HepG2 (cell line): Measurements from ENCODE around the gene CIT. TPM values are rescaled to one million over a fixed set of nuclear protein-coding genes. Genes with fewer than 3 reads are reported as not detected.

Experiments used
- ATAC-seq: fragments of 200-7000 bp; cut with Tn5 transposase; 3 replicates; pipeline ENCODE4 v1.9.1; 2020; ENCODE audit warnings: mild to moderate bottlenecking, moderate library complexity
- BruUV-seq: library from RNA; stranded (reverse); fragments of 400-500 nt; replicated peaks from 2 replicates; lab custom pipeline; 2021; lab: Mats Ljungman, UMichigan
- CTCF ChIA-PET: fragments of 300-600 bp; formaldehyde crosslinking; extraction: SDS; loops from one replicate; lab custom pipeline; 2021; ENCODE audit warnings: low total read pairs, inconsistent platforms, low intra/inter-chr PET ratio; lab: Yijun Ruan, JAX
- POLR2A ChIA-PET: fragments of 350-600 bp; sonication (Branson Sonifier 250); formaldehyde crosslinking; loops from one replicate; lab custom pipeline; 2020; ENCODE audit warnings: antibody characterized with exemption, inconsistent platforms; lab: Yijun Ruan, JAX
- DNase-seq: peaks from one replicate; pipeline ENCODE4 v3.0.0-alpha.2; 2015; ENCODE audit warnings: low spot score
- FAIRE-seq: peaks from 3 replicates; lab custom pipeline; 2011; peaks lifted over from hg19 to GRCh38; lab: Jason Lieb, UNC
- H2AFZ ChIP-seq: one replicate; pipeline ENCODE4 v1.6.1; 2011; ENCODE audit warnings: low read length, inconsistent platforms
- H3K27ac ChIP-seq: fragments of 300-600 bp; 3 replicates; pipeline ENCODE4 v1.8.0; 2011; ENCODE audit warnings: mixed run types, mild to moderate bottlenecking, mixed read lengths, low read length, inconsistent platforms; ENCODE audit not compliant: insufficient read depth; ENCODE audit errors: extremely low read length
- H3K27me3 ChIP-seq, 2 experiments: fragments of 200-600 bp in 1 of 2; 2 replicates in 1 of 2; 3 replicates in 1 of 2; pipeline versions ENCODE4 v1.6.0 to v1.8.0; 2011; ENCODE audit warnings: low read length in 2 of 2, mild to moderate bottlenecking in 2 of 2, moderate library complexity in 2 of 2, inconsistent platforms in 1 of 2; ENCODE audit not compliant: insufficient read depth in 2 of 2, control insufficient read depth in 1 of 2
- H3K36me3 ChIP-seq, 2 experiments: fragments of 200-600 bp in 1 of 2; replicated peaks in 1 of 2; 2 replicates in 1 of 2; 3 replicates in 1 of 2; pipeline versions ENCODE4 v1.5.1 to v1.8.0; 2011; ENCODE audit warnings: low read length in 2 of 2, inconsistent platforms in 1 of 2; ENCODE audit not compliant: insufficient read depth in 2 of 2, control insufficient read depth in 1 of 2
- H3K4me1 ChIP-seq: 2 replicates; pipeline ENCODE4 v1.5.1; 2012; ENCODE audit warnings: low read length, inconsistent platforms; ENCODE audit not compliant: insufficient read depth
- H3K4me2 ChIP-seq: 2 replicates; pipeline ENCODE4 v1.6.0; 2011; ENCODE audit warnings: low read depth, low read length, inconsistent platforms
- H3K4me3 ChIP-seq, 3 experiments: fragments of 200-600 bp in 1 of 3; sonication (generic), shearing (Covaris generic) in 1 of 3; replicated peaks in 1 of 3; 2 replicates each; pipeline ENCODE4 v1.5.1; 2011 to 2016; ENCODE audit warnings: low read length in 3 of 3, inconsistent platforms in 2 of 3, low read depth in 2 of 3, mild to moderate bottlenecking in 2 of 3, control low read depth in 1 of 3, mixed read lengths in 1 of 3; ENCODE audit not compliant: insufficient read depth in 1 of 3
- H3K79me2 ChIP-seq: one replicate; pipeline ENCODE4 v1.6.1; 2011; ENCODE audit warnings: low read length, inconsistent platforms; ENCODE audit not compliant: insufficient read depth
- H3K9ac ChIP-seq: 2 replicates; pipeline ENCODE4 v1.6.0; 2011; ENCODE audit warnings: mild to moderate bottlenecking, low read depth, low read length, inconsistent platforms; ENCODE audit not compliant: insufficient read depth
- H3K9me3 ChIP-seq: 2 replicates; pipeline ENCODE4 v1.5.1; 2012; ENCODE audit warnings: mild to moderate bottlenecking, low read length
- H4K20me1 ChIP-seq: 2 replicates; pipeline ENCODE4 v1.6.0; 2011; ENCODE audit warnings: inconsistent platforms, mild to moderate bottlenecking, low read length, moderate library complexity; ENCODE audit not compliant: insufficient read depth
- CREM ChIP-seq, 2 experiments: sonication (generic) in 1 of 2; formaldehyde crosslinking in 1 of 2; IDR thresholded peaks; 2 replicates each; pipeline versions ENCODE4 v1.4.0 to v1.6.1; 2016 to 2020; ENCODE audit warnings: antibody characterized with exemption in 1 of 2, mild to moderate bottlenecking in 1 of 2, missing genetic modification reagents in 1 of 2
- KLF11 ChIP-seq: IDR thresholded peaks from 2 replicates; pipeline ENCODE4 v1.6.1; 2016; ENCODE audit warnings: missing compliant biosample characterization
- POLR2A ChIP-seq, 2 experiments: IDR thresholded peaks; 2 replicates each; pipeline ENCODE4 v1.6.1; 2011; ENCODE audit warnings: low read depth in 2 of 2, low read length in 2 of 2, mild to moderate bottlenecking in 1 of 2, moderate library complexity in 1 of 2; ENCODE audit not compliant: insufficient read depth in 1 of 2
- ZNF138 ChIP-seq: sonication (generic); formaldehyde crosslinking; IDR thresholded peaks from 2 replicates; pipeline ENCODE4 v1.5.0; 2020; ENCODE audit warnings: mild to moderate bottlenecking, low read depth, missing genetic modification reagents
- ZNF280B ChIP-seq: sonication (generic); formaldehyde crosslinking; IDR thresholded peaks from 2 replicates; pipeline ENCODE4 v1.5.0; 2020; ENCODE audit warnings: missing genetic modification reagents, mild to moderate bottlenecking, borderline replicate concordance
- ZNF282 ChIP-seq: fragments of 450-650 bp; IDR thresholded peaks from 2 replicates; pipeline ENCODE4 v1.6.1; 2018; ENCODE audit not compliant: partially characterized antibody
- ZNF563 ChIP-seq: sonication (generic); formaldehyde crosslinking; IDR thresholded peaks from 2 replicates; pipeline ENCODE4 v1.8.0; 2022; ENCODE audit warnings: mild to moderate bottlenecking, moderate library complexity, missing genetic modification reagents
- ZNF564 ChIP-seq: sonication (generic); formaldehyde crosslinking; IDR thresholded peaks from 2 replicates; pipeline ENCODE4 v1.8.1; 2023; ENCODE audit warnings: mild to moderate bottlenecking, missing genetic modification reagents
- WGBS: methylation state at CpG from one replicate; pipeline ENCODE4 v1.1.6; 2017; ENCODE audit warnings: low lambda C conversion rate; 5-methylcytosine and 5-hydroxymethylcytosine counted together
- in situ Hi-C: cut with HindIII; loops from 2 replicates; pipeline ENCODE4 v1.10.0; 2017; ENCODE audit warnings: low pct_unique_long_range_greater_than_20kb; ENCODE audit not compliant: extremely low pct_ligation_motif_present
- intact Hi-C: fragments of 100-400 bp; cut with micrococcal nuclease; formaldehyde crosslinking; loops from one replicate; pipeline ENCODE4 v1.10.0; 2022; ENCODE audit not compliant: unreplicated experiment
- polyA plus RNA-seq, 8 experiments: library from polyadenylated mRNA; depleted of rRNA in 3 of 8; stranded (reverse) in 7 of 8; unstranded in 1 of 8; fragments of >200 nt; fragmentation: Illumina TruSeq in 4 of 8; extraction: Trizol in 4 of 8; gene quantifications; 2 replicates each; pipeline versions ENCODE4 v1.2.1 to v1.2.3, GENCODE V29; 2011 to 2016; ENCODE audit warnings: low read depth in 4 of 8, missing spikeins in 1 of 8, mixed read lengths in 1 of 8; ENCODE audit not compliant: insufficient read depth in 1 of 8
- total RNA-seq, 5 experiments: library from RNA; depleted of rRNA; stranded (reverse); fragments of >200 nt; fragmentation: Illumina TruSeq; extraction: Trizol; gene quantifications; 2 replicates each; pipeline ENCODE4 v1.2.3, GENCODE V29; 2016; ENCODE audit warnings: low read depth in 1 of 5
- TF ChIP-seq, protein P1 (sequence below): sonication (generic); formaldehyde crosslinking; IDR thresholded peaks from 2 replicates; pipeline ENCODE4 v1.9.0; 2022; ENCODE audit warnings: missing genetic modification reagents, mild to moderate bottlenecking, borderline replicate concordance

CIT gene
- total and polyA plus RNA-seq, 2 of the 13 experiments (the other 11 are each of a cell fraction or from before 2014, with no cell fraction given): 7.7 to 11.7 TPM

DNA sequence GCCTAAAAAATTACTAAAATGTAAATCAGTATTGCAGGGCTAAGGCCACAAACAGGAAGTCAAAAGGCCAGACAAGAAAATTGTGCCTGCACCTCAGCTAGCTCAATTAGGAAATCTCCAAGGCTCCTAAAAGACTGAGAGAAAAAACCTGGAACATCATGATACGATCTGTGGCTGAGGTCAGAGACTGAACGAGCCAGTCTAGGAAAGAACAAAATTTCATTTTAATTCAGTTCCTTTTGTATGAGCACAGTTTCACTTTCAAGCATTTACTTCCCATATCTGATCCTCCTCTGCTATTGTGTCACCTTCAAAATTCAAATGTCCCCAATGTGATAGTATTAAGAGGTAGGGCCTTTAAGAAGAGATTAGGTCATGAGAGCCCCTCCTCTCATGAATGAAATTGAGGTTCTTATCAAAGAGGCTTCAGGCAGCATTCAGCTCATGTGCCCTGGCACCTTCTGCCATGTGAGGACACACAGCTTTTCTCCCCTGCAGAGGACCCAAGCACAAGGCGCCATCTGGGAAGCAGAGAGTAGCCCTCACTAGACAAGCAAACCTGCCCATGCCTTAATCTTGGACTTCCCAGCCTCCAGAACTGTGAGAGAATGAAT is 194.4 kb downstream of the CIT start:
- ChIA-PET CTCF (no interaction called here), POLR2A (interaction anchor here (1.8 to 6.1 kb wide), 2 partner anchors 12 to 14 kb away, joined by 3 to 40 read pairs; partner anchors contain the start of gene PRKAB1)
- Histone ChIP-seq H3K4me2 (no peak overlapping the region), H3K4me3 (no peak overlapping the region), H2AFZ (no peak overlapping the region), H3K9me3 (no peaks in the 10 kb centered on the region), H3K27ac (peak overlapping the region; percentile 65), H3K79me2 (no peaks in the 10 kb centered on the region), H3K36me3 (peaks cover 14 to 34% of the 10 kb centered on the region in 2 experiments), H4K20me1 (no peaks in the 10 kb centered on the region), H3K9ac (no peak overlapping the region), H3K4me1 (peaks cover 89% of the 10 kb centered on the region), H3K27me3 (no peaks in the 10 kb centered on the region)
- 90% methylated on average over 3 of the region's 3 CpGs for WGBS
- DNase-seq: no peak
- ATAC-seq: no peak
- peak; percentile 97; the same call in 1 of the 2 replicates for TF ChIP-seq ZNF564 (CRISPR knock-in tag)
- no peak for TF ChIP-seq ZNF138 (CRISPR knock-in tag)
- 0 out of 4 replicates have a peak, but pooled peaks of 1 of the 2 experiments have one; percentile 15 for TF ChIP-seq POLR2A (IDR thresholded peaks at IDR 0.05; ENCODE audit: insufficient read depth in 1 of 2, low read depth in 2 of 2, low read length in 2 of 2)
- no peak for TF ChIP-seq ZNF282
- no peak for FAIRE-seq
- BruUV-seq: no TSS peak
- in situ Hi-C loops (no loop called here), intact Hi-C loops (no loop called here)

DNA sequence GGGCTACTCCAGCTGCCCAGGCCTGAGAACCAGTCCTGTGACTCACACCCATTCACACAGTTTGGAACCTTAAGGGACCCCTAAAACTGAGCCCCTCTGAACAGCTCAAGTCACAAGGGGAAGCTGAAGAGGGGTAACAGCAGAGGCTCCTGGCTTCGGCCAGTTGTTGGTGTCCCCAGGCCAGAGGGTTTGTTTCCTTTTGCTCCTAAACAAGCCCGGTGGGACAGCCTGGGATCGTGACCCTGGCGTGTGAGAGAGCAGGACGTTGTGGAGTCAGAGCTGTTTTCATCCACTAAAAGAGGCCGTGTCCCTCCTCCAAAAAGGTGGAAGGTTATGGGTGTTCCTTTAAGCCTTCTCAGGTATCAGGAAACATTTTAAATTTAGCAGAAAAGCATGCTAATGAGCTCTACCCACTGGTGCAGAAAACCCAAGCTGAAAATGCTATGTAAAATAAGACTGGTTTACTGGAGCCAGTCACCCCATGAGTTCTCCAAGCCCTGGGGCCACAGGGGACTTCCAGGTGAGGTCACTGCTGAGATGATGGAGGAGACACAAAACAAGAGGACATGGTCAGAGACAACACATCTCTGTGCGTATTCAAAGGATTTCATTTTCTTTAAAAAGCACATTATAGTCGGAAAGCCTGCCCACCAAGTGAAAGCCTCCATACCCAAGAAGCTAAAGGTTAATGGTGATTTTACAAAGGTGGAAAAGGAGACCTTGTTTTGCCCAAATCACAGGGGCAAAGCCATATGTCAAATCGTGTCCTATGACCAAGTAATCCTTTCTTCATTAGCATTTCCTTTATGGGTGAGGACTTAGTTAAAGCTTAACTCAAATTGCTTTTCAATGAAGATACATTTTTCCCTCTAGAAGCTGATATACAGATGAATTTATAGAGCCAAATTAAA is 195.1 kb downstream of the CIT start:
- ATAC-seq (no peak), FAIRE-seq (no peak), DNase-seq (no peak)
- Histone ChIP-seq H2AFZ (no peak overlapping the region), H3K4me2 (no peak overlapping the region), H3K27ac (peak overlapping the region; percentile 55), H3K79me2 (no peaks in the 10 kb centered on the region), H3K9me3 (no peaks in the 10 kb centered on the region), H4K20me1 (no peaks in the 10 kb centered on the region), H3K4me1 (peaks cover 89% of the 10 kb centered on the region), H3K4me3 (no peak overlapping the region), H3K9ac (no peak overlapping the region), H3K36me3 (peaks cover 18 to 41% of the 10 kb centered on the region in 2 experiments), H3K27me3 (no peaks in the 10 kb centered on the region)
- 79% methylated on average over 8 of the region's 9 CpGs for WGBS
- CTCF ChIA-PET: no interaction called here
- intact Hi-C loops (no loop called here), in situ Hi-C loops (no loop called here)
- BruUV-seq: no TSS peak
- POLR2A ChIA-PET: interaction anchor here (1.6 to 6.1 kb wide), 2 partner anchors 10 to 13 kb away, joined by 3 to 40 read pairs; partner anchors contain the start of gene PRKAB1
- no peak for TF ChIP-seq KLF11 (CRISPR knock-in tag)
- TF ChIP-seq CREM (IDR thresholded peaks at IDR 0.05): 0 out of 2 replicates have a peak, but pooled peaks have one; percentile 20
- TF ChIP-seq CREM (CRISPR knock-in tag; IDR thresholded peaks at IDR 0.05): no peak
- 0 out of 2 replicates have a peak, but pooled peaks have one; percentile 32 for TF ChIP-seq ZNF563
- no peak for TF ChIP-seq ZNF280B (CRISPR knock-in tag)
- TF ChIP-seq, protein P1, sequence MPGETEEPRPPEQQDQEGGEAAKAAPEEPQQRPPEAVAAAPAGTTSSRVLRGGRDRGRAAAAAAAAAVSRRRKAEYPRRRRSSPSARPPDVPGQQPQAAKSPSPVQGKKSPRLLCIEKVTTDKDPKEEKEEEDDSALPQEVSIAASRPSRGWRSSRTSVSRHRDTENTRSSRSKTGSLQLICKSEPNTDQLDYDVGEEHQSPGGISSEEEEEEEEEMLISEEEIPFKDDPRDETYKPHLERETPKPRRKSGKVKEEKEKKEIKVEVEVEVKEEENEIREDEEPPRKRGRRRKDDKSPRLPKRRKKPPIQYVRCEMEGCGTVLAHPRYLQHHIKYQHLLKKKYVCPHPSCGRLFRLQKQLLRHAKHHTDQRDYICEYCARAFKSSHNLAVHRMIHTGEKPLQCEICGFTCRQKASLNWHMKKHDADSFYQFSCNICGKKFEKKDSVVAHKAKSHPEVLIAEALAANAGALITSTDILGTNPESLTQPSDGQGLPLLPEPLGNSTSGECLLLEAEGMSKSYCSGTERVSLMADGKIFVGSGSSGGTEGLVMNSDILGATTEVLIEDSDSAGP (CRISPR knock-in tag): 0 out of 2 replicates have a peak, but pooled peaks have one; percentile 18
